CD8-positive, alpha-beta memory T cell (primary cell): Measurements from ENCODE around the gene IKBKG. TPM values are rescaled to one million over a fixed set of nuclear protein-coding genes. Genes with fewer than 3 reads are reported as not detected.
A peak's percentile ranks its signal among the peaks of the same experiment; 100 is the strongest.
"Not testable (repeated sequence)": the region's sequence is repeated elsewhere in the genome, so short reads cannot be mapped to it uniquely, and the experiment has no call there.

Source experiments
- CTCF ChIA-PET: fragments of 350-600 bp; sonication (Branson Sonifier 250); formaldehyde crosslinking; loops from one replicate; lab custom pipeline; 2021; ENCODE audit warnings: antibody characterized with exemption; lab: Charles Lee
- POLR2A ChIA-PET: fragments of 350-600 bp; sonication (Branson Sonifier 250); formaldehyde crosslinking; loops from one replicate; lab custom pipeline; 2021; ENCODE audit warnings: antibody characterized with exemption; lab: Charles Lee
- DNase-seq, 5 donors: peaks; one replicate each; pipeline versions ENCODE4 v3.0.0 to v3.0.0-alpha.2; 2020 to 2022; ENCODE audit warnings: mixed read lengths in 1 of 5
- H3K27ac ChIP-seq: one replicate; pipeline ENCODE4 v1.7.0; 2013; ENCODE audit warnings: low read depth, mild to moderate bottlenecking, low read length, moderate library complexity
- H3K27me3 ChIP-seq: 2 replicates; pipeline ENCODE4 v1.7.0; 2013; ENCODE audit warnings: low read length, mild to moderate bottlenecking; ENCODE audit not compliant: insufficient read depth, poor library complexity, severe bottlenecking
- H3K36me3 ChIP-seq: 2 replicates; pipeline ENCODE4 v1.7.0; 2013; ENCODE audit warnings: mild to moderate bottlenecking, low read length, moderate library complexity; ENCODE audit not compliant: insufficient read depth
- H3K4me1 ChIP-seq: 2 replicates; pipeline ENCODE4 v1.7.0; 2013; ENCODE audit warnings: mild to moderate bottlenecking, low read length, moderate library complexity; ENCODE audit not compliant: insufficient read depth
- H3K4me3 ChIP-seq: 2 replicates; pipeline ENCODE4 v1.7.0; 2013; ENCODE audit warnings: mild to moderate bottlenecking, low read length
- H3K9me3 ChIP-seq: 2 replicates; pipeline ENCODE4 v1.7.0; 2013; ENCODE audit warnings: mild to moderate bottlenecking, low read length
- H3K27ac Mint-ChIP-seq, 8 donors: one replicate each; pipeline ENCODE4 v1.8.0; 2020 to 2021; ENCODE audit warnings: mixed read lengths in 8 of 8, mild to moderate bottlenecking in 6 of 8, inconsistent platforms in 3 of 8, moderate library complexity in 3 of 8
- H3K27me3 Mint-ChIP-seq, 2 donors: one replicate each; pipeline ENCODE4 v1.8.0; 2020 to 2021; ENCODE audit warnings: mixed read lengths in 2 of 2, mild to moderate bottlenecking in 1 of 2, moderate library complexity in 1 of 2
- H3K36me3 Mint-ChIP-seq, 3 donors: one replicate each; pipeline ENCODE4 v1.8.0; 2020 to 2021; ENCODE audit warnings: mixed read lengths in 3 of 3, inconsistent platforms in 1 of 3, mild to moderate bottlenecking in 1 of 3
- H3K4me1 Mint-ChIP-seq, 3 donors: one replicate each; pipeline ENCODE4 v1.8.0; 2020 to 2021; ENCODE audit warnings: mixed read lengths in 3 of 3, inconsistent platforms in 1 of 3, mild to moderate bottlenecking in 1 of 3
- H3K4me3 Mint-ChIP-seq, 7 donors: one replicate each; pipeline ENCODE4 v1.8.0; 2020 to 2021; ENCODE audit warnings: mixed read lengths in 7 of 7, mild to moderate bottlenecking in 6 of 7, moderate library complexity in 4 of 7, inconsistent platforms in 2 of 7
- H3K9me3 Mint-ChIP-seq, 5 donors: one replicate each; pipeline ENCODE4 v1.8.0; 2020 to 2022; ENCODE audit warnings: mixed read lengths in 5 of 5, mild to moderate bottlenecking in 3 of 5, moderate library complexity in 2 of 5, inconsistent platforms in 1 of 5
- polyA plus RNA-seq: library from polyadenylated mRNA; unstranded; fragments of 300-500 nt; fragmentation: Illumina TruSeq; gene quantifications from one replicate; pipeline ENCODE4 v1.2.3, GENCODE V29; 2021
- total RNA-seq, 2 experiments: library from RNA; stranded (reverse); gene quantifications; one replicate each; pipeline ENCODE4 v1.2.3, GENCODE V29; 2021

Gene IKBKG, protein sequence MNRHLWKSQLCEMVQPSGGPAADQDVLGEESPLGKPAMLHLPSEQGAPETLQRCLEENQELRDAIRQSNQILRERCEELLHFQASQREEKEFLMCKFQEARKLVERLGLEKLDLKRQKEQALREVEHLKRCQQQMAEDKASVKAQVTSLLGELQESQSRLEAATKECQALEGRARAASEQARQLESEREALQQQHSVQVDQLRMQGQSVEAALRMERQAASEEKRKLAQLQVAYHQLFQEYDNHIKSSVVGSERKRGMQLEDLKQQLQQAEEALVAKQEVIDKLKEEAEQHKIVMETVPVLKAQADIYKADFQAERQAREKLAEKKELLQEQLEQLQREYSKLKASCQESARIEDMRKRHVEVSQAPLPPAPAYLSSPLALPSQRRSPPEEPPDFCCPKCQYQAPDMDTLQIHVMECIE
- total RNA-seq (10 to 100 TPM; 33.9 to 35.4 TPM), polyA plus RNA-seq (34.8 TPM)

GRCh38 chrX:154547245-154548027 is at the start of gene IKBKG:
TSS of gene IKBKG (plus strand) at chrX:154547620. CDS start at chrX:154552003, 4,383 bp downstream.
- H3K36me3 ChIP-seq, result no peaks in the 10 kb centered on the region
- CTCF ChIA-PET, result interaction anchor here (0.9 to 1.4 kb wide), 3 partner anchors 57 to 576 kb away, joined by 3 read pairs; partner anchors contain the start of genes HCFC1 and SLC10A3
- Mint-ChIP-seq H3K9me3 (no peaks in the 10 kb centered on the region), H3K4me1 (peaks cover 34 to 58% (median 51%) of the 10 kb centered on the region in 3 donors), H3K4me3 (peak within 1 kb of the TSS; percentile 85 to 95 (median 87)), H3K27ac (peak within 1 kb of the TSS; percentile 91 to 97 (median 94)), H3K27me3 (peaks cover 0 to 2% of the 10 kb centered on the region in 2 donors), H3K36me3 (peaks cover 0 to 37% (median 3%) of the 10 kb centered on the region in 3 donors)
- DNase-seq, result peak; percentile 81 to 92 (median 92)
- no peaks in the 10 kb centered on the region for H3K27me3 ChIP-seq
- POLR2A ChIA-PET, result interaction anchor here (1.1 kb wide), 1 partner anchor 149 kb away, joined by 5 read pairs; the partner anchor contains the start of gene RPL10
- H3K9me3 ChIP-seq, result no peaks in the 10 kb centered on the region
- H3K4me3 ChIP-seq, result peak within 1 kb of the TSS; percentile 93
- H3K27ac ChIP-seq, result peak within 1 kb of the TSS; percentile 88
- H3K4me1 ChIP-seq, result peaks cover 51% of the 10 kb centered on the region

- CTCF ChIA-PET, H3K27ac Mint-ChIP-seq, H3K27me3 Mint-ChIP-seq, H3K9me3 Mint-ChIP-seq, POLR2A ChIA-PET, H3K4me3 ChIP-seq, DNase-seq, H3K36me3 ChIP-seq, H3K27ac ChIP-seq, H3K27me3 ChIP-seq, H3K9me3 ChIP-seq, H3K4me1 ChIP-seq, H3K36me3 Mint-ChIP-seq, H3K4me1 Mint-ChIP-seq, H3K4me3 Mint-ChIP-seq: not testable (repeated sequence)
Measured at GRCh38 chrX:154501423-154501822, 46.0 kb upstream of the IKBKG start.

DNA sequence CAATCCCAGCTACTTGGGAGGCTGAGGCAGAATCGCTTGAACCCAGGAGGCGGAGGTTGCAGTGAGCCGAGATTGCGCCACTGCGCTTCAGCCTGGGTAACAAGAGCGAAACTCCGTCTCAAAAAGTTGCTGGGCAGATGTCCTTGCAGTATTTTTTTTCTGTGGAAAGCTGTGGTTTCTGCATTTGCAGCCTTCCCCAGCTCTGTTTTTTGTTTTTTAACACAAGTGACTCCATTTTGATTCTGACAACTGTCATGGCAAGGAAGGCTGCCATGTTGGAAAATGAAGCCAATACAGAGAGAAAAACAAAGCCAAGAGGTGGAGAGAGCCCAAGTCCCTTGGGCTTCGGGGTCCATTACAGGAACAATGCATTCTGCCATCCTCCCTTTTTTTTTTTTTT is 45.3 kb upstream of the IKBKG start:
- no peaks in the 10 kb centered on the region for H3K4me1 Mint-ChIP-seq
- Histone ChIP-seq H3K4me3 (no peak overlapping the region), H3K36me3 (peaks cover 4% of the 10 kb centered on the region), H3K9me3 (no peaks in the 10 kb centered on the region), H3K4me1 (no peaks in the 10 kb centered on the region), H3K27me3 (no peaks in the 10 kb centered on the region), H3K27ac (no peak overlapping the region)
- H3K27ac Mint-ChIP-seq, result no peak overlapping the region
- H3K27me3 Mint-ChIP-seq, result peaks cover 0 to 1% of the 10 kb centered on the region in 2 donors
- POLR2A ChIA-PET, result interaction anchor here (0.7 kb wide), 1 partner anchor 9 kb away, joined by 8 read pairs; no protein-coding TSS in a partner anchor
- CTCF ChIA-PET, result no interaction called here
- no peaks in the 10 kb centered on the region for H3K9me3 Mint-ChIP-seq
- H3K36me3 Mint-ChIP-seq, result peaks cover 0 to 13% (median 0%) of the 10 kb centered on the region in 3 donors
- H3K4me3 Mint-ChIP-seq, result no peak overlapping the region
- DNase-seq, result no peak

GRCh38 chrX:154502989-154503388 is 44.4 kb upstream of the IKBKG start:
- no peak overlapping the region for H3K27ac ChIP-seq
- Mint-ChIP-seq H3K27ac (no peak overlapping the region), H3K4me1 (no peaks in the 10 kb centered on the region), H3K9me3 (no peaks in the 10 kb centered on the region), H3K4me3 (no peak overlapping the region), H3K36me3 (peaks cover 0 to 13% (median 0%) of the 10 kb centered on the region in 3 donors), H3K27me3 (peaks cover 0 to 1% of the 10 kb centered on the region in 2 donors)
- H3K4me3 ChIP-seq, result no peak overlapping the region
- DNase-seq, result no peak
- no peaks in the 10 kb centered on the region for H3K9me3 ChIP-seq
- ChIA-PET POLR2A (interaction anchor here (0.7 kb wide), 1 partner anchor 8 kb away, joined by 8 read pairs; no protein-coding TSS in a partner anchor), CTCF (no interaction called here)
- peaks cover 4% of the 10 kb centered on the region for H3K36me3 ChIP-seq
- no peaks in the 10 kb centered on the region for H3K4me1 ChIP-seq
- H3K27me3 ChIP-seq, result no peaks in the 10 kb centered on the region

DNA sequence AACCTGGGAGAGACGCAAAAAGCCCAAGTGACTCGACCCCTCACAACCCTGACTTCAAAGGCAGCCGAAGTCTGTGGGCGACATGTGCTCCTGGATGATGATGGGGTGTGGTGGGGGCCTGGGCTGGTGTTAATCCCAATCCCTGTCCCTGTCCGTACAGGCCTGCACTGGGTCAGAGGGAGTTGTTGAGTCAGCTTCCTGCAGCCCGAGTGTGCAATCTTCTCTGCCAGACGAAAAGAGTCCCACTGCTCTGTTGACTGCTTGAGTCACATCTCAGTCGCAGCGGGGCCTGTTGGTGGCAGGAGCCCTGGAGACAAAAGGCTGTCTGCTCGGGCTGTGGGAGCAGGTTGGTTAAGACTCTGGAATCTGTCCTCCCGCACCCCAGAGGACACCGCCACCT is 41.7 kb upstream of the IKBKG start:
- H3K4me1 ChIP-seq, result no peaks in the 10 kb centered on the region
- no peak overlapping the region for H3K27ac ChIP-seq
- Mint-ChIP-seq H3K4me3 (no peak overlapping the region), H3K4me1 (peaks cover under 1 to 1% (median under 1%) of the 10 kb centered on the region in 3 donors), H3K27ac (no peak overlapping the region), H3K36me3 (peaks cover 6 to 29% (median 7%) of the 10 kb centered on the region in 3 donors), H3K9me3 (peaks cover 0 to 2% (median 0%) of the 10 kb centered on the region in 5 donors), H3K27me3 (peaks cover 0 to 1% of the 10 kb centered on the region in 2 donors)
- H3K27me3 ChIP-seq, result no peaks in the 10 kb centered on the region
- H3K36me3 ChIP-seq, result peaks cover 4% of the 10 kb centered on the region
- no peak for DNase-seq
- no peak overlapping the region for H3K4me3 ChIP-seq
- CTCF ChIA-PET, result no interaction called here
- no peaks in the 10 kb centered on the region for H3K9me3 ChIP-seq
- POLR2A ChIA-PET, result no interaction called here

DNA sequence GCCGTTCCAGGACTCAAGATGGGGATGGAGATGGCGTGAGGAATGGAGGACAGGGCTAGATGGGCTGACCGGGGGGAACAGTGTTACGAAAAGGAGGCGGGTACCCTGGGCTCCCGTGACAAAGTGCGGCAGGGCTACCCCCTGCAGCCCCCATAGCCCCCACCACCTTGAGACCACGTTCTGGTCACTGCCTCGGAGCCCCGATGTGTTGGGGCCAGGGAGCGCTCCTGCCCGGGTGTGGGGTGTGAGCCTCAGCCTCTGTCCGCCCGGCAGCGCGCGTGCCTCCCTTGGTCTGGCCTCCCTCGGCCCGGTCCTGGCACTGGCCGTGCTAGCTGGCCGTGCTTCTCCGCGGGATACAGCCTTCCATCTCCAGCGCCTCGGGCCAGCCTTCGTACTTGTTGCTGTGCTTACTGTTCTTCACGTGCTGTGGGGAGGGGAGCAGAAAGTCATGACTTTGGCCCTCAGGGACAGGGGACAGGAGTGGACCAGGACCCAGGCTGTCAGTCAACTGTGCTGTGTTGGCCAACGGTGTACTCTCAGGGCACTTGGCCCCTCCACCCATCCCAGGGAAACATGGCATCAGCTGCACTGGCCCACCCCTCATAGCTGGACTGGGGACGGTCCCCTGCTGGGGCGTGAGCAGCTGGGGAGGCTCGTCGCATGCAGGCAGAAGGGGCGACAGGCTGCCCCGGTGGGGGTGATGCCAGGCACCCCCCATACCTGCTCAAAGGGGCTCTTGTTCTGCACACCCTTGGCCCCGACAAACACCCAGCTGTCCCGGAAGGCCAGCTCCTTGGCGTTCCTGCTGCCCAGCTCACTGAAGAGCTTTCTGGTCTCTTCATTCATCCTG is 40.7 kb upstream of the IKBKG start:
- H3K4me3 ChIP-seq, result no peak overlapping the region
- DNase-seq, result no peak
- H3K27ac Mint-ChIP-seq, result peak overlapping the region in 1 of 8 donors; percentile 85
- no peaks in the 10 kb centered on the region for H3K27me3 ChIP-seq
- peaks cover 0 to 1% of the 10 kb centered on the region in 2 donors for H3K27me3 Mint-ChIP-seq
- POLR2A ChIA-PET, result no interaction called here
- H3K9me3 Mint-ChIP-seq, result peaks cover 0 to 2% (median 0%) of the 10 kb centered on the region in 5 donors
- peaks cover 8% of the 10 kb centered on the region for H3K4me1 ChIP-seq
- H3K9me3 ChIP-seq, result no peaks in the 10 kb centered on the region
- no peak overlapping the region for H3K27ac ChIP-seq
- peaks cover 9 to 11% (median 10%) of the 10 kb centered on the region in 3 donors for H3K4me1 Mint-ChIP-seq
- CTCF ChIA-PET, result no interaction called here
- peaks cover 4% of the 10 kb centered on the region for H3K36me3 ChIP-seq
- H3K36me3 Mint-ChIP-seq, result peaks cover 6 to 32% (median 9%) of the 10 kb centered on the region in 3 donors
- H3K4me3 Mint-ChIP-seq, result no peak overlapping the region

- Histone ChIP-seq H3K36me3 (peaks cover 4% of the 10 kb centered on the region), H3K27me3 (no peaks in the 10 kb centered on the region), H3K4me3 (no peak overlapping the region), H3K27ac (no peak overlapping the region), H3K9me3 (no peaks in the 10 kb centered on the region), H3K4me1 (peaks cover 10% of the 10 kb centered on the region)
- ChIA-PET CTCF (no interaction called here), POLR2A (no interaction called here)
- Mint-ChIP-seq H3K36me3 (peaks cover 6 to 32% (median 9%) of the 10 kb centered on the region in 3 donors), H3K4me3 (no peak overlapping the region), H3K4me1 (peaks cover 12 to 16% (median 14%) of the 10 kb centered on the region in 3 donors), H3K27ac (no peak overlapping the region), H3K9me3 (peaks cover 0 to 2% (median 0%) of the 10 kb centered on the region in 5 donors), H3K27me3 (peaks cover 0 to 1% of the 10 kb centered on the region in 2 donors)
- DNase-seq, result no peak
Measured at GRCh38 chrX:154507673-154508383, 39.6 kb upstream of the IKBKG start.
